SK-N-SH treated with all-trans-retinoic acid at 6 μM for 48 hours (cell line): ENCODE measurements around the gene PHF1.
"Not testable (repeated sequence)": the region's sequence is repeated elsewhere in the genome, so short reads cannot be mapped to it uniquely, and the experiment has no call there.

Source experiments
- ATAC-seq: fragments of 200-7000 bp; cut with Tn5 transposase; 3 replicates; pipeline ENCODE4 v1.9.1; 2020; ENCODE audit warnings: mild to moderate bottlenecking, moderate library complexity
- ARNTL ChIP-seq: fragments of 450-650 bp; formaldehyde crosslinking; IDR thresholded peaks from 2 replicates; pipeline ENCODE4 v1.5.0; 2020; ENCODE audit warnings: low read depth, mild to moderate bottlenecking, moderate library complexity, borderline replicate concordance
- CREB5 ChIP-seq: fragments of 250-450 bp; sonication (Bioruptor Pico); IDR thresholded peaks from 2 replicates; pipeline ENCODE4 v1.5.1; 2020; ENCODE audit warnings: low read depth, mild to moderate bottlenecking, moderate library complexity
- CSDC2 ChIP-seq: fragments of 250-450 bp; sonication (Bioruptor Pico); IDR thresholded peaks from 2 replicates; pipeline ENCODE4 v1.5.0; 2020; ENCODE audit warnings: mild to moderate bottlenecking, moderate library complexity
- ESRRG ChIP-seq: fragments of 250-450 bp; sonication (Bioruptor Pico); IDR thresholded peaks from 2 replicates; pipeline ENCODE4 v1.6.1; 2021; ENCODE audit warnings: mild to moderate bottlenecking
- ISL1 ChIP-seq: fragments of 250-450 bp; sonication (Bioruptor Pico); IDR thresholded peaks from 2 replicates; pipeline ENCODE4 v2.1.2; 2022; ENCODE audit warnings: mild to moderate bottlenecking, moderate library complexity
- OSR1 ChIP-seq: fragments of 250-450 bp; sonication (Bioruptor Pico); IDR thresholded peaks from 2 replicates; pipeline ENCODE4 v1.8.0; 2022; ENCODE audit warnings: moderate library complexity, mild to moderate bottlenecking, inconsistent platforms
- PATZ1 ChIP-seq: fragments of 250-450 bp; sonication (Bioruptor Pico); IDR thresholded peaks from 2 replicates; pipeline ENCODE4 v1.8.0; 2020; ENCODE audit warnings: mild to moderate bottlenecking, moderate library complexity, borderline replicate concordance
- POU6F1 ChIP-seq: fragments of 250-450 bp; sonication (Bioruptor Pico); IDR thresholded peaks from 2 replicates; pipeline ENCODE4 v1.8.0; 2021; ENCODE audit warnings: low read depth, mild to moderate bottlenecking, moderate library complexity, borderline replicate concordance
- RARB ChIP-seq: fragments of 250-450 bp; sonication (Bioruptor Pico); IDR thresholded peaks from 2 replicates; pipeline ENCODE4 v1.8.0; 2021; ENCODE audit warnings: mild to moderate bottlenecking, moderate library complexity
- SNAI2 ChIP-seq: fragments of 250-450 bp; sonication (Bioruptor Pico); IDR thresholded peaks from 2 replicates; pipeline ENCODE4 v1.5.0; 2020; ENCODE audit warnings: mild to moderate bottlenecking, moderate library complexity
- TCF4 ChIP-seq: fragments of 250-450 bp; sonication (Bioruptor Pico); IDR thresholded peaks from 2 replicates; pipeline ENCODE4 v1.8.0; 2021; ENCODE audit warnings: mild to moderate bottlenecking, moderate library complexity, borderline replicate concordance
- TOX ChIP-seq: fragments of 250-450 bp; sonication (Bioruptor Pico); IDR thresholded peaks from 2 replicates; pipeline ENCODE4 v1.8.0; 2021; ENCODE audit warnings: mild to moderate bottlenecking, moderate library complexity, borderline replicate concordance
- TSHZ2 ChIP-seq: fragments of 250-450 bp; sonication (Bioruptor Pico); IDR thresholded peaks from 2 replicates; pipeline ENCODE4 v1.5.0; 2020; ENCODE audit warnings: mild to moderate bottlenecking, moderate library complexity
- ZC3H10 ChIP-seq: fragments of 250-450 bp; sonication (Bioruptor Pico); IDR thresholded peaks from 2 replicates; pipeline ENCODE4 v1.5.1; 2021; ENCODE audit warnings: mild to moderate bottlenecking, moderate library complexity
- ZNF565 ChIP-seq: fragments of 450-650 bp; formaldehyde crosslinking; conservative IDR thresholded peaks from 2 replicates; pipeline ENCODE4 v1.5.0; 2020; ENCODE audit warnings: low read depth, mild to moderate bottlenecking, moderate library complexity
- ZNF70 ChIP-seq: fragments of 450-650 bp; formaldehyde crosslinking; IDR thresholded peaks from 2 replicates; pipeline ENCODE4 v1.5.0; 2020; ENCODE audit warnings: mild to moderate bottlenecking, moderate library complexity
- ZNF8 ChIP-seq: fragments of 450-650 bp; formaldehyde crosslinking; IDR thresholded peaks from 2 replicates; pipeline ENCODE4 v1.5.0; 2020; ENCODE audit warnings: mild to moderate bottlenecking, moderate library complexity

The PHF1 gene

GRCh38 chr6:33397541-33397940 is 13.3 kb upstream of the PHF1 start:
- TF ChIP-seq CSDC2 (CRISPR knock-in tag) = no peak
- no peak for TF ChIP-seq ZC3H10 (CRISPR knock-in tag)
- no peak for TF ChIP-seq ISL1
- no peak for TF ChIP-seq CREB5 (CRISPR knock-in tag)
- TF ChIP-seq PATZ1 = no peak
- no peak for TF ChIP-seq POU6F1 (CRISPR knock-in tag)
- no peak for ATAC-seq

- ATAC-seq = not testable (repeated sequence)
Observed at GRCh38 chr6:33398601-33399000, 12.2 kb upstream of the PHF1 start.

- not testable (repeated sequence) for ATAC-seq
Observed at GRCh38 chr6:33399881-33400280, 10.9 kb upstream of the PHF1 start.

GRCh38 chr6:33404884-33405283 is 5.9 kb upstream of the PHF1 start:
- TF ChIP-seq PATZ1 = no peak
- no peak for TF ChIP-seq ZNF70 (CRISPR knock-in tag)
- no peak for TF ChIP-seq OSR1 (CRISPR knock-in tag)
- no peak for TF ChIP-seq TOX
- no peak for TF ChIP-seq ZNF565 (CRISPR knock-in tag)
- no peak for TF ChIP-seq TCF4 (CRISPR knock-in tag)
- no peak for TF ChIP-seq TSHZ2 (CRISPR knock-in tag)
- no peak for TF ChIP-seq ZNF8 (CRISPR knock-in tag)
- TF ChIP-seq SNAI2 (CRISPR knock-in tag) = no peak
- TF ChIP-seq ESRRG (CRISPR knock-in tag) = no peak
- TF ChIP-seq ARNTL = no peak
- TF ChIP-seq POU6F1 (CRISPR knock-in tag) = no peak
- TF ChIP-seq CSDC2 (CRISPR knock-in tag) = no peak
- no peak for TF ChIP-seq RARB (CRISPR knock-in tag)
- ATAC-seq = no peak
